ENCODE measurements around the gene POLG2. TPM values are rescaled to one million over a fixed set of nuclear protein-coding genes. Genes with fewer than 3 reads are reported as not detected.
A peak's percentile ranks its signal among the peaks of the same experiment; 100 is the strongest.
"Not testable (repeated sequence)": the region's sequence is repeated elsewhere in the genome, so short reads cannot be mapped to it uniquely, and the experiment has no call there.

POLG2 gene
- total RNA-seq, 1 donor from 2014 or later = 21.3 TPM

DNA sequence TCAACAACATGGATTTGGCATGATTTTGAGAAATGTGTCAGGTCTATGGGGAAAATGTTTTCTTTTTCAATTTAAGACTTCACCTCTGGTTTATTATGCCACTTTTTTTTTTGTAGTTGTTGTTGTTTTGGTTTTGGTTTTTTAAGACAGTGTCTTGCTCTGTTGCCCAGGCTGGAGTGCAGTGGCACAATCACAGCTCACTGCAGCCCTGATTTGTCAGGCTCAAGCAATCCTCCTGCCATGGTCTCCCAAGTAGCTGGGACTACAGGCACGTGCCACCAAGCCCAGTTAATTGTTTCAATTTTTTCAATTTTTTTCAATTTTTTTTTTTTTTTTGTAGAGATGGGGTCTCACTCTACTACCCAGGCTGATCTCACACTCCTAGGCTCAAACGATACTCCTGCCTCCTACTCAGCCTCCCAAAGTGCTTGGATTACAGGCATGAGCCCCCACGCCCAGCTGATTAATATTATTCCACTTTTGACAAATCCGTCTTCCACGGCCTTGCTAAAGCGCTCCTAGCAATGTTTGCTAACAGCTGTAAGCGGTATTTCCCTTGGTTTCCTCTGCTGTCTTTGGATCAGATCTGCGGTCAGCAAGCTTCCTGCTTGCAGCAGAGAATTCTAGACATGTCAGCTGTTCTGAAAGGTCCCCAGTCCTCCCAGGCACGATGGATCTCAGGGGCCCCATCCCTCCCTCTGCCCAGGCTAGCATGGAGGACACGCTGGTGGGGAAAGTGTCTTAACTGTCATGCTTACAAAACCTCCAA is 54.9 kb downstream of the POLG2 start:
- no peak overlapping the region for H3K4me3 Mint-ChIP-seq (ENCODE audit: unreplicated experiment)
- H3K27ac Mint-ChIP-seq (ENCODE audit: unreplicated experiment) = peak overlapping the region; percentile 11
- H3K36me3 Mint-ChIP-seq (ENCODE audit: low read depth, unreplicated experiment) = peaks cover 15% of the 10 kb centered on the region
- TF ChIP-seq, protein P1, sequence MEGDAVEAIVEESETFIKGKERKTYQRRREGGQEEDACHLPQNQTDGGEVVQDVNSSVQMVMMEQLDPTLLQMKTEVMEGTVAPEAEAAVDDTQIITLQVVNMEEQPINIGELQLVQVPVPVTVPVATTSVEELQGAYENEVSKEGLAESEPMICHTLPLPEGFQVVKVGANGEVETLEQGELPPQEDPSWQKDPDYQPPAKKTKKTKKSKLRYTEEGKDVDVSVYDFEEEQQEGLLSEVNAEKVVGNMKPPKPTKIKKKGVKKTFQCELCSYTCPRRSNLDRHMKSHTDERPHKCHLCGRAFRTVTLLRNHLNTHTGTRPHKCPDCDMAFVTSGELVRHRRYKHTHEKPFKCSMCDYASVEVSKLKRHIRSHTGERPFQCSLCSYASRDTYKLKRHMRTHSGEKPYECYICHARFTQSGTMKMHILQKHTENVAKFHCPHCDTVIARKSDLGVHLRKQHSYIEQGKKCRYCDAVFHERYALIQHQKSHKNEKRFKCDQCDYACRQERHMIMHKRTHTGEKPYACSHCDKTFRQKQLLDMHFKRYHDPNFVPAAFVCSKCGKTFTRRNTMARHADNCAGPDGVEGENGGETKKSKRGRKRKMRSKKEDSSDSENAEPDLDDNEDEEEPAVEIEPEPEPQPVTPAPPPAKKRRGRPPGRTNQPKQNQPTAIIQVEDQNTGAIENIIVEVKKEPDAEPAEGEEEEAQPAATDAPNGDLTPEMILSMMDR (IDR thresholded peaks at IDR 0.05; ENCODE audit: unreplicated experiment) = no peak
- DNase-seq (ENCODE audit: low spot score) = no peak
- H3K27me3 Mint-ChIP-seq (ENCODE audit: unreplicated experiment) = peaks cover 9% of the 10 kb centered on the region
- H3K4me1 Mint-ChIP-seq (ENCODE audit: unreplicated experiment) = peaks cover 8% of the 10 kb centered on the region
- peaks cover 15% of the 10 kb centered on the region for H3K9me3 Mint-ChIP-seq (ENCODE audit: unreplicated experiment)

DNA sequence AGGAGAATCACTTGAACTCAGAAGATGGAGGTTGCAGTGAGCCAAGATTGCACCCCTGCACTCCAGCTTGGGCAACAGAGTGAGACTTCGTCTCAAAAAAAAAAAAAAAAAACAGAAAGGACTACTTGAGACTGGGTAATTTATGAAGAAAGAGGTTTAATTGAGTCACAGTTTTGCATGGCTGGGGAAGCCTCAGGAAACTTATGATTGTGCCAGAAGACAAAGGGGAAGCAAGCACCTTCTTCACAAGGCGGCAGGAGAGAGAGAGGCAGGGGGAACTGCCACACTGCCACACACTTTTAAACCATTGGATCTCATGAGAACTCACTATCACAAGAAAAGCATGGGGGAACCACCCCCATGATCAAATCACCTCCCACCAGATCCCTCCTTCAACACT is 56.9 kb downstream of the POLG2 start:
- DNase-seq (ENCODE audit: low spot score) = no peak
- TF ChIP-seq, protein P1 (IDR thresholded peaks at IDR 0.05; ENCODE audit: unreplicated experiment) = no peak
- Mint-ChIP-seq H3K27ac (ENCODE audit: unreplicated experiment) (no peak overlapping the region), H3K36me3 (ENCODE audit: low read depth, unreplicated experiment) (peaks cover 17% of the 10 kb centered on the region), H3K4me3 (ENCODE audit: unreplicated experiment) (no peak overlapping the region), H3K9me3 (ENCODE audit: unreplicated experiment) (peaks cover 24% of the 10 kb centered on the region), H3K4me1 (ENCODE audit: unreplicated experiment) (peaks cover 8% of the 10 kb centered on the region), H3K27me3 (ENCODE audit: unreplicated experiment) (peaks cover 10% of the 10 kb centered on the region)

DNA sequence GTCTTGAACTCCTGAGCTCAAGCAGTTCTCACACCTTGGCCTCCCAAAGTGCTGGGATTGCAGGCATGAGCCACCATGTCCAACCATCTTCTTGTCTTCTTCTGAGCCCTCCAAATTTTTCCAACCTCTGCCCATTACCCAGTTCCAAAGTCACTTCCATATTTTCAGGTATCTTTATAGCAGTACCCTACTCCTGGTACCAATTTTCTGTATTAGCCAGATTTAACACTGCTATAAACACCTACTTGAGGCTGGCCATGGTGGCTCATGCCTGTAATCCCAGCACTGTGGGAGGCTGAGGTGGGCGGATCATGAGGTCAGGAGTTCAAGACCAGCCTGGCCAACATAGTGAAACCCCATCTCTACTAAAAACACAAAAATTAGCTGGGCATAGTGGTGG is 57.3 kb downstream of the POLG2 start:
- not testable (repeated sequence) for H3K4me3 Mint-ChIP-seq (ENCODE audit: unreplicated experiment); H3K27ac Mint-ChIP-seq (ENCODE audit: unreplicated experiment); H3K4me1 Mint-ChIP-seq (ENCODE audit: unreplicated experiment); DNase-seq (ENCODE audit: low spot score); H3K27me3 Mint-ChIP-seq (ENCODE audit: unreplicated experiment)
- H3K9me3 Mint-ChIP-seq (ENCODE audit: unreplicated experiment) = peaks cover 24% of the 10 kb centered on the region
- H3K36me3 Mint-ChIP-seq (ENCODE audit: low read depth, unreplicated experiment) = peaks cover 17% of the 10 kb centered on the region

DNA sequence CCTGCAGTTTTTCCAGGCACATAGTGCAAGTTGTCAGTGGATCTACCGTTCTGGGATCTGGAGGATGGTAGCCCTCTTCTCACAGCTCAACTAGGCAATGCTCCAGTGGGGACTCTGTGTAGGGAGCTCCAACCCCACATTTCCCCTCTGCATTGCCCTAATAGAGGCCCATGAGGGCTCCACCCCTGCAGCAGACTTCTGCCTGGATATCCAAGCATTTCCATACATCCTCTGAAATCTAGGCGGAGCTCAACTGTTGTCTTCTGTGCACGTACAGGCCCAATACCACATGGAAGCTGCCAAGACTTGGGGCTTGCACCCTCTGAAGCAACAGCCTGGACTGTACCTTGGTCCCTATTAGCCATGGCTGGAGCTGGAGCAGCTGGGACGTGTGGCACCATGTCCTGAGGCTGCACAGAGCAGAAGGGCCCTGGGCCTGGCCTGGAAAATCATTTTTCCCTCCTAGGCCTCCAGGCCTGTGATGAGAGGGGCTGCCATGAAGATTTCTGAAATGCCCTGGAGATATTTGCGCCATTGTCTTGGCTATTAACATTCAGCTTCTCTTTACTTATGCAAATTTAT is 58.8 kb downstream of the POLG2 start:
- no peak overlapping the region for H3K4me3 Mint-ChIP-seq (ENCODE audit: unreplicated experiment)
- H3K9me3 Mint-ChIP-seq (ENCODE audit: unreplicated experiment) = peaks cover 24% of the 10 kb centered on the region

DNA sequence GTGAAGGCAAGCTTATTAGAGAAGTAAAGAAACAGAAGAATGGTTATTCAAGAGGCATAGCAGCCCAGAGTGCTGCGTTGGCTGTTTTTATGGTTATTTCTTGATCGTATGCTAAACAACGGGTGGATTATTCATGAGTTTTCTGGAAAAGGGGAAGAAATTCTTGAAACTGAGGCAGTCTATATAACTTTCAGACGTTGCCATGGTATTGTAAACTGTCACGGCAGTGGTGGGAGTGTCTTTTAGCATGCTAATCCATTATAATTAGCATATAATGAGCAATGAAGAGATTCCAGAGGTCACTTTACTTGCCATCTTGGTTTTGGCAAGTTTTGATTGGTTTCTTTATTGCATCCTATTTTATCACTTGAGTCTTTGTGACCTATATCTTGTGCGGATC is 65.3 kb downstream of the POLG2 start:
- peaks cover 5% of the 10 kb centered on the region for H3K4me1 Mint-ChIP-seq (ENCODE audit: unreplicated experiment)
- DNase-seq (ENCODE audit: low spot score) = no peak
- peaks cover 7% of the 10 kb centered on the region for H3K9me3 Mint-ChIP-seq (ENCODE audit: unreplicated experiment)
- H3K27me3 Mint-ChIP-seq (ENCODE audit: unreplicated experiment) = no peaks in the 10 kb centered on the region
- H3K27ac Mint-ChIP-seq (ENCODE audit: unreplicated experiment) = no peak overlapping the region
- H3K4me3 Mint-ChIP-seq (ENCODE audit: unreplicated experiment) = no peak overlapping the region
- no peaks in the 10 kb centered on the region for H3K36me3 Mint-ChIP-seq (ENCODE audit: low read depth, unreplicated experiment)
- TF ChIP-seq, protein P1 (IDR thresholded peaks at IDR 0.05; ENCODE audit: unreplicated experiment) = no peak

More for the DNA sequence above, 58.8 kb downstream of the POLG2 start:
- peaks cover 17% of the 10 kb centered on the region for H3K36me3 Mint-ChIP-seq (ENCODE audit: low read depth, unreplicated experiment)
- H3K27me3 Mint-ChIP-seq (ENCODE audit: unreplicated experiment) = peaks cover 10% of the 10 kb centered on the region
- TF ChIP-seq, protein P1 (IDR thresholded peaks at IDR 0.05; ENCODE audit: unreplicated experiment) = no peak
- H3K27ac Mint-ChIP-seq (ENCODE audit: unreplicated experiment) = no peak overlapping the region
- H3K4me1 Mint-ChIP-seq (ENCODE audit: unreplicated experiment) = peaks cover 8% of the 10 kb centered on the region
- DNase-seq (ENCODE audit: low spot score) = no peak

DNA sequence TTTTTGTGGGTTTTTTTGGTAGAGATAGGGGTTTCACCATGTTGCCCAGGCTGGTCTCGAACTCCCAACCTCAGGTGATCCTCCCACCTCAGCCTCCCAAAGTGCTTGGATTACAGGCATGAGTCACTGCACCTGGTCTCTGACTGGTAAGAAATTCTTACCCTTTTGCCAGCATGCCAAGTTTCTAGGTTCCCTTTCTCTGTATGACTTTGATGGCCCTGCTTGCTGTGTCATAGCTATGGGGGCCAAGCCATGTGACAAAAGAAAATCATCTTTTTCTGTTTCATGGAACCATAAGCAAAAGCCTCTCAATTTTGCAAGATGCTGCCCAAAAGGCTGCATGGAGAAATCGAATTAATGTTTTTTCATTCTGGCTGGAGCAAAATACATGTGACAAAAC is 66.8 kb downstream of the POLG2 start:
- not testable (repeated sequence) for H3K27me3 Mint-ChIP-seq (ENCODE audit: unreplicated experiment); H3K27ac Mint-ChIP-seq (ENCODE audit: unreplicated experiment); DNase-seq (ENCODE audit: low spot score); H3K4me1 Mint-ChIP-seq (ENCODE audit: unreplicated experiment); H3K4me3 Mint-ChIP-seq (ENCODE audit: unreplicated experiment); H3K36me3 Mint-ChIP-seq (ENCODE audit: low read depth, unreplicated experiment); H3K9me3 Mint-ChIP-seq (ENCODE audit: unreplicated experiment)
